Measurements from ENCODE around the gene ARHGAP6.

ARHGAP6 gene

GRCh38 chrX:11272863-11273262 lies 392.9 kb downstream of the ARHGAP6 start:
- H3K4me2 ChIP-seq (ENCODE audit: low read depth, low read length), result no peak overlapping the region
- no peak overlapping the region for H2AFZ ChIP-seq (ENCODE audit: low read length)
- no peak for DNase-seq
- H3F3A ChIP-seq (ENCODE audit: insufficient read depth, low read length), result no peaks in the 10 kb centered on the region
- no peaks in the 10 kb centered on the region for H3K36me3 ChIP-seq (replicated peaks; ENCODE audit: insufficient read depth, low read length)
- H3K9ac ChIP-seq (ENCODE audit: low read length), result no peak overlapping the region
- H3K9me2 ChIP-seq (replicated peaks; ENCODE audit: insufficient read depth, low read length), result no peaks in the 10 kb centered on the region
- TF ChIP-seq EZH2phosphoT487 (IDR thresholded peaks at IDR 0.05; ENCODE audit: low read length) (no peak), CTCF (IDR thresholded peaks at IDR 0.05; ENCODE audit: low read length) (no peak), EZH2 (optimal IDR thresholded peaks at IDR 0.05; ENCODE audit: low read depth, low read length) (no peak)
- no peaks in the 10 kb centered on the region for H4K20me1 ChIP-seq (ENCODE audit: insufficient read depth, low read length)
- H3K4me1 ChIP-seq (ENCODE audit: low read length), result no peaks in the 10 kb centered on the region
- no peak overlapping the region for H3K27ac ChIP-seq (ENCODE audit: low read length)
- no peak overlapping the region for H3K4me3 ChIP-seq (ENCODE audit: low read length)
- H3K27me3 ChIP-seq (replicated peaks; ENCODE audit: insufficient read depth, low read length), result no peaks in the 10 kb centered on the region
- H3K9me3 ChIP-seq (replicated peaks; ENCODE audit: insufficient read depth, low read length), result no peaks in the 10 kb centered on the region
- peaks cover 34% of the 10 kb centered on the region for H3K79me2 ChIP-seq (ENCODE audit: low read length)

- TF ChIP-seq EZH2 (optimal IDR thresholded peaks at IDR 0.05; ENCODE audit: low read depth, low read length) (no peak), EZH2phosphoT487 (IDR thresholded peaks at IDR 0.05; ENCODE audit: low read length) (no peak), CTCF (IDR thresholded peaks at IDR 0.05; ENCODE audit: low read length) (no peak)
- H3K4me2 ChIP-seq (ENCODE audit: low read depth, low read length), result no peak overlapping the region
- H3K27me3 ChIP-seq (replicated peaks; ENCODE audit: insufficient read depth, low read length), result no peaks in the 10 kb centered on the region
- H3K36me3 ChIP-seq (replicated peaks; ENCODE audit: insufficient read depth, low read length), result no peaks in the 10 kb centered on the region
- H3K4me3 ChIP-seq (ENCODE audit: low read length), result no peak overlapping the region
- no peak for DNase-seq
- peaks cover 34% of the 10 kb centered on the region for H3K79me2 ChIP-seq (ENCODE audit: low read length)
- H4K20me1 ChIP-seq (ENCODE audit: insufficient read depth, low read length), result no peaks in the 10 kb centered on the region
- H3K27ac ChIP-seq (ENCODE audit: low read length), result no peak overlapping the region
- no peak overlapping the region for H3K9ac ChIP-seq (ENCODE audit: low read length)
- H3K9me3 ChIP-seq (replicated peaks; ENCODE audit: insufficient read depth, low read length), result no peaks in the 10 kb centered on the region
- H3F3A ChIP-seq (ENCODE audit: insufficient read depth, low read length), result no peaks in the 10 kb centered on the region
- no peak overlapping the region for H2AFZ ChIP-seq (ENCODE audit: low read length)
- no peaks in the 10 kb centered on the region for H3K9me2 ChIP-seq (replicated peaks; ENCODE audit: insufficient read depth, low read length)
- H3K4me1 ChIP-seq (ENCODE audit: low read length), result no peaks in the 10 kb centered on the region
Measured at GRCh38 chrX:11272290-11272689, 393.4 kb downstream of the ARHGAP6 start.

- Histone ChIP-seq H3K9me3 (replicated peaks; ENCODE audit: insufficient read depth, low read length) (no peaks in the 10 kb centered on the region), H3K27me3 (replicated peaks; ENCODE audit: insufficient read depth, low read length) (no peaks in the 10 kb centered on the region), H3K4me1 (ENCODE audit: low read length) (no peaks in the 10 kb centered on the region), H3K4me2 (ENCODE audit: low read depth, low read length) (no peak overlapping the region), H3K36me3 (replicated peaks; ENCODE audit: insufficient read depth, low read length) (no peaks in the 10 kb centered on the region), H2AFZ (ENCODE audit: low read length) (no peak overlapping the region), H3K4me3 (ENCODE audit: low read length) (no peak overlapping the region), H3F3A (ENCODE audit: insufficient read depth, low read length) (no peaks in the 10 kb centered on the region), H4K20me1 (ENCODE audit: insufficient read depth, low read length) (no peaks in the 10 kb centered on the region), H3K9me2 (replicated peaks; ENCODE audit: insufficient read depth, low read length) (no peaks in the 10 kb centered on the region), H3K27ac (ENCODE audit: low read length) (no peak overlapping the region), H3K9ac (ENCODE audit: low read length) (no peak overlapping the region), H3K79me2 (ENCODE audit: low read length) (peaks cover 34% of the 10 kb centered on the region)
- DNase-seq, result no peak
- no peak for TF ChIP-seq EZH2phosphoT487 (IDR thresholded peaks at IDR 0.05; ENCODE audit: low read length)
- TF ChIP-seq CTCF (IDR thresholded peaks at IDR 0.05; ENCODE audit: low read length), result no peak
- no peak for TF ChIP-seq EZH2 (optimal IDR thresholded peaks at IDR 0.05; ENCODE audit: low read depth, low read length)
Measured at GRCh38 chrX:11269996-11270395, 395.7 kb downstream of the ARHGAP6 start.
